PFSK-1 (cell line): Measurements from ENCODE around the gene ANKFN1.

Experiments used
- POLR2AphosphoS5 ChIP-seq: IDR thresholded peaks from 2 replicates; pipeline ENCODE4 v1.6.1; 2012; ENCODE audit warnings: low read depth, mild to moderate bottlenecking, control low read depth, low read length, moderate library complexity
- SIN3A ChIP-seq: IDR thresholded peaks from 2 replicates; pipeline ENCODE4 v1.6.1; 2012; ENCODE audit warnings: mild to moderate bottlenecking, low read length, moderate library complexity, borderline replicate concordance; ENCODE audit not compliant: insufficient read depth
- TAF1 ChIP-seq: IDR thresholded peaks from 2 replicates; pipeline ENCODE4 v1.6.1; 2012; ENCODE audit warnings: low read length, control low read depth, borderline replicate concordance; ENCODE audit not compliant: insufficient read depth

DNA sequence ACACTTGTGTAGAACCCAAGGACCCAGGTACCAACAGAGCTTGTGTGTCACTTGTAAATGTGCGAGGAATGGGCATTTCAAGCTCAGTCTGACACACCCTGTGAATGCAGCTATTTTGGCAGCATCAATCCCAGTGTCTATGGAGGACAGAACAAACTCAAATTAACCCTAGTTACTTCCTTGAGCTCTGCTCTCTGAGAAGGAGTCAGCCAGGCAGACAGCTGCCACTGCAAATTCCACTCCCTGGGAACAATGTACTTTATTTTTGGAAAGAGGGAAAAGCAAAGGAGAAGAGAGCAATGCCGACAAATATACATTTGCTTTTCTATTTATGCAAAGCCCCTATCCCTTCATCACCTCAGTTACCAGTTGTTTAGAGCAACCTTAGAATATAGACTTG, 391.8 kb downstream of the ANKFN1 start:
- TF ChIP-seq POLR2AphosphoS5 = no peak
- TF ChIP-seq SIN3A = no peak
- TF ChIP-seq TAF1 = no peak
